HTERT RPE-1 (cell line): ENCODE results near the gene P3H3.

Experiments
- in situ Hi-C: fragments of 300-500 bp; cut with MboI; formaldehyde crosslinking; loops from 4 replicates; pipeline ENCODE4 v1.14.3; 2020; ENCODE audit warnings: low sequenced_read_pairs

Gene P3H3

GRCh38 chr12:6827982-6828780 lies at the start of gene P3H3:
Gene P3H3, plus strand, starts transcription at chr12:6828407. Its CDS starts 34 bp downstream, at chr12:6828441.
- in situ Hi-C loops = no loop called here

GRCh38 chr12:6778574-6779550 lies 49.3 kb upstream of the P3H3 start:
- in situ Hi-C loops = no loop called here

- in situ Hi-C loops = no loop called here
Observed at GRCh38 chr12:6779708-6780432, 48.3 kb upstream of the P3H3 start.

- in situ Hi-C loops = no loop called here
Observed at GRCh38 chr12:6780573-6780972, 47.6 kb upstream of the P3H3 start.

- in situ Hi-C loops = no loop called here
Observed at GRCh38 chr12:6782119-6782518, 46.1 kb upstream of the P3H3 start.

- in situ Hi-C loops = no loop called here
Observed at GRCh38 chr12:6782850-6783566, 45.2 kb upstream of the P3H3 start.

- in situ Hi-C loops = no loop called here
Observed at GRCh38 chr12:6783828-6784227, 44.4 kb upstream of the P3H3 start.

- in situ Hi-C loops = no loop called here
Observed at GRCh38 chr12:6784296-6784695, 43.9 kb upstream of the P3H3 start.

GRCh38 chr12:6784761-6785160 lies 43.4 kb upstream of the P3H3 start:
- in situ Hi-C loops = no loop called here

GRCh38 chr12:6786416-6787094 lies 41.7 kb upstream of the P3H3 start:
- in situ Hi-C loops = no loop called here

- in situ Hi-C loops = no loop called here
Observed at GRCh38 chr12:6787309-6787708, 40.9 kb upstream of the P3H3 start.

GRCh38 chr12:6788972-6789924 lies 39.0 kb upstream of the P3H3 start, which contains the start of gene CD4:
Gene CD4, plus strand, starts transcription at chr12:6789528. Its CDS starts 10,611 bp downstream, at chr12:6800139.
- in situ Hi-C loops = no loop called here

- in situ Hi-C loops = no loop called here
Observed at GRCh38 chr12:6790496-6791150, 37.6 kb upstream of the P3H3 start.

- in situ Hi-C loops = no loop called here
Observed at GRCh38 chr12:6791931-6792520, 36.2 kb upstream of the P3H3 start.

GRCh38 chr12:6792522-6793201 lies 35.5 kb upstream of the P3H3 start:
- in situ Hi-C loops = no loop called here

GRCh38 chr12:6795088-6795487 lies 33.1 kb upstream of the P3H3 start:
- in situ Hi-C loops = no loop called here

- in situ Hi-C loops = no loop called here
Observed at GRCh38 chr12:6796576-6796975, 31.6 kb upstream of the P3H3 start.
